ENCODE measurements around the gene COX5B.
"Not testable (repeated sequence)": the region's sequence is repeated elsewhere in the genome, so short reads cannot be mapped to it uniquely, and the experiment has no call there.

DNA sequence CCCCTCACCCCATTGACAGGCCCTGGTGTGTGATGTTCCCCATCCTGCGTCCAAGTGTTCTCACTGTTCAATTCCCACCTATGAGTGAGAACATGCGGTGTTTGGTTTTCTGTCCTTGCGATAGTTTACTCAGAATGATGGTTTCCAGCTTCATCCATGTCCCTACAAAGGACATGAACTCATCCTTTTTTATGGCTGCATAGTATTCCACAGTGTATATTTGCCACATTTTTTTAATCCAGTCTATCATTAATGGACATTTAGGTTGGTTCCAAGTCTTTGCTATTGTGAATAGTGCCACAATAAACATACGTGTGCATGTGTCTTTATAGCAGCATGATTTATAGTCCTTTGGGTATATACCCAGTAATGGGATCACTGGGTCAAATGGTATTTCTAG lies 49.7 kb upstream of the COX5B start:
- not testable (repeated sequence) for TF ChIP-seq CTCF (IDR thresholded peaks at IDR 0.05); NR2C2 (CRISPR knock-in tag; IDR thresholded peaks at IDR 0.05); ZBTB43 (CRISPR knock-in tag; IDR thresholded peaks at IDR 0.05); MYBL2 (CRISPR knock-in tag; IDR thresholded peaks at IDR 0.05); NFYB (CRISPR knock-in tag; conservative IDR thresholded peaks at IDR 0.05; ENCODE audit: low read depth); CBFB (CRISPR knock-in tag; IDR thresholded peaks at IDR 0.05; ENCODE audit: low read depth); ZNF121 (CRISPR knock-in tag; IDR thresholded peaks at IDR 0.05); ZNF423 (CRISPR knock-in tag; IDR thresholded peaks at IDR 0.05); CREB1 (CRISPR knock-in tag; IDR thresholded peaks at IDR 0.05); ELF4 (CRISPR knock-in tag; IDR thresholded peaks at IDR 0.05; ENCODE audit: low read depth); HMGXB4 (CRISPR knock-in tag; IDR thresholded peaks at IDR 0.05); ZNF671 (CRISPR knock-in tag; IDR thresholded peaks at IDR 0.05); GTF2I (CRISPR knock-in tag; conservative IDR thresholded peaks at IDR 0.05)

Measured in WTC11 (cell line).